Measurements from ENCODE around the gene GP9. TPM values are rescaled to one million over a fixed set of nuclear protein-coding genes. Genes with fewer than 3 reads are reported as not detected.

GP9 gene
- total and polyA plus RNA-seq, 8 donors = not detected

DNA sequence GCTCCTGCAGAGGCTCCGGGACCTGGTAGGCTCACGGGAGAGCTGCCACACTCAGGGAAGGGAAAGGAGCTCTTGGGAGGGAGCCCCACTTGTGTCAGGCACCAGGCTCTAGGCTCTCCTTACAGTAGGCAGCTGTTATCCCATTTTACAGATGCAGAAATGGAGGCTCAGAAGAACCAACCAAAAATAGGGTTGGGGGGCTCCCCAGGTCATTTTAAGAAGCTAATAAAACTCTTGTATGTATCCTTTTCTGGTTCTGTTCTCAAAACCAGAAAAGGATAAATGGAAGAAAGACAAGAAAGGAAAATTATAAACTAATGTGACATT, 23.5 kb upstream of the GP9 start:
- no peak overlapping the region for H3K4me3 ChIP-seq
- TF ChIP-seq, protein P1, sequence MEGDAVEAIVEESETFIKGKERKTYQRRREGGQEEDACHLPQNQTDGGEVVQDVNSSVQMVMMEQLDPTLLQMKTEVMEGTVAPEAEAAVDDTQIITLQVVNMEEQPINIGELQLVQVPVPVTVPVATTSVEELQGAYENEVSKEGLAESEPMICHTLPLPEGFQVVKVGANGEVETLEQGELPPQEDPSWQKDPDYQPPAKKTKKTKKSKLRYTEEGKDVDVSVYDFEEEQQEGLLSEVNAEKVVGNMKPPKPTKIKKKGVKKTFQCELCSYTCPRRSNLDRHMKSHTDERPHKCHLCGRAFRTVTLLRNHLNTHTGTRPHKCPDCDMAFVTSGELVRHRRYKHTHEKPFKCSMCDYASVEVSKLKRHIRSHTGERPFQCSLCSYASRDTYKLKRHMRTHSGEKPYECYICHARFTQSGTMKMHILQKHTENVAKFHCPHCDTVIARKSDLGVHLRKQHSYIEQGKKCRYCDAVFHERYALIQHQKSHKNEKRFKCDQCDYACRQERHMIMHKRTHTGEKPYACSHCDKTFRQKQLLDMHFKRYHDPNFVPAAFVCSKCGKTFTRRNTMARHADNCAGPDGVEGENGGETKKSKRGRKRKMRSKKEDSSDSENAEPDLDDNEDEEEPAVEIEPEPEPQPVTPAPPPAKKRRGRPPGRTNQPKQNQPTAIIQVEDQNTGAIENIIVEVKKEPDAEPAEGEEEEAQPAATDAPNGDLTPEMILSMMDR (IDR thresholded peaks at IDR 0.05) = no peak
- TF ChIP-seq POLR2A (IDR thresholded peaks at IDR 0.05) (no peak), POLR2AphosphoS5 (IDR thresholded peaks at IDR 0.05) (no peak), EP300 (IDR thresholded peaks at IDR 0.05) (no peak)
- no peaks in the 10 kb centered on the region for H3K9me3 ChIP-seq
- intact Hi-C loops (cut with DNase I; ENCODE audit: low total_unique reads) = no loop called here
- no peak for DNase-seq
- H3K4me1 ChIP-seq = peaks cover 0 to 30% (median 20%) of the 10 kb centered on the region in 4 donors
- no peaks in the 10 kb centered on the region for H3K27me3 ChIP-seq
- WGBS, 5 donors = 0 to 88% (median 56%) methylated on average over 2 of the region's 2 CpGs
- no peak overlapping the region for H3K27ac ChIP-seq
- peaks cover 0 to 23% (median 4%) of the 10 kb centered on the region in 4 donors for H3K36me3 ChIP-seq

DNA sequence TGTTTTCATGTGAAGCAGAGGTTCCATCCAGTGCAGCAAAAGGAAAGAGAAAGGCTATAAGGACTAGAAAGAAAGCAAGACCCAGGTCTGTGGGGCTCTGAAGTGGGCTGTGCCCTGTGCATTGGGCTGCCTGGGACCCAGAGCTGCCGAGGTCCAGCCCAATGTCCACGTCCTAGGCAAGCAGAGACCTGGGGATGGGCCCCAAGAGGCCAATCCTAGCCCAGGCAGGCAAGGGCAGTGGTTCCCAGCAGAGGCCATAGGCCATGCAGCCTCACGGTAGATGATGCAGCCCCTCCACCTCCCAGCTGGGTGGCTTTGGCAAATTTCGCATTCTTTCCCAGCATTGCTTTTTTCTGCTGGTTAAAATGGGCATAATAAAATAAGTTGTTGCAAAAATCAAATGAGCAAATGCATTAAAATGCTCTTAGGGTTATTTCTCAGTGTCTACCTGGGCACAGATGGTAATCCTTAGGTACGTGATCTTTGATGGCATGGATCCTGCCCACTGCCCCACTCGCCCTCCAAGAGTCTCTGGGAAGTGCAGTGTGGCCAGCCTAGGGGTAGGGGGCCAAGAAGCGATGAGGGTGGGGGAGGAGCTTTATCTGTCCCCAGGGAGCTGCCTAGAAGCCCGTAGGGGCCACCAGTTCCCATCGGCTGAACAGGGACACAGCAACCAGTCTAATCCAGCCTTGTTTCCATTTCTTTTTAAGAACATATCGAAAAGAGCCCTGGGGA, 22.3 kb upstream of the GP9 start:
- DNase-seq = no peak
- whole genome bisulfite sequencing, 5 donors = 88 to 92% (median 89%) methylated on average over 10 of the region's 10 CpGs
- no peaks in the 10 kb centered on the region for H3K9me3 ChIP-seq

DNA sequence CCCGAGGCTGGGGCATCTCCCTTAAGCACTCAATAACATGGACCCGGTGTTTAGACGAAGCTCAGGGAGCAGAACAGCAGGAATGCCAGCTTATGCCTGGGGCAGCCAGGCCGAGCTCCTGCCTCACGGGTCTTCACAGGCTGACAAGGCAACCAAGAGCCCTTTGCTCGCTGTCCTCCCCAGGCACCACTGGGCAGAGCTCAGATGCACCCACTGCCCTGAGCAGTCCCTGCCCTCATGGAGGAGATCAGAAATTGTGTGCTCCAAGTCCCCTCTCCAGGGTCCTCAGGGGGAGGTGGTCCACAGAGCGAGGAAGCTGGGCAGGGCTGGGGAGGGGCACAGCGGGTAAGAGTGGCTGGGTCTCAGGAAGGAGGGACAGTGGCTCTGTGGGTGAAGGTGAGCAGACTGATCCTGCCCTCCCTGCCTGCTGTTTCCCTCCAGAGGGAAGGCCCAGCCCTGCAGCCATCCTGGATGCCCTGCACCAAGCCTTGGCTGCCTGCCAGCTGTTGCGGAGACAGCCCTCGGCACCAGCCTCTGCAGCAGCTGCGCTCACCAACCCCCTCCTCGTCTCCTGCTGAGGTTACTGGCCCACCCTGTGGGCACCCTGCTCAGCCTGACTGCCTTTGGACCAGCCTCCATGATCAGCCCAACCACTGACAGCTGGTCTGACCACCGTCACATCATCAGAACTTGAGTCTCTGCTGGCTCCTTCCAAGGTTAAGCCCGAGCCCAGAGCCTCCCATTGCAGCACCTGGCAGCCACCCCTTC, 21.1 kb upstream of the GP9 start:
- H3K9me3 ChIP-seq = no peaks in the 10 kb centered on the region
- TF ChIP-seq, protein P1 (IDR thresholded peaks at IDR 0.05) = no peak
- no peak for TF ChIP-seq POLR2A (IDR thresholded peaks at IDR 0.05)
- no peak for TF ChIP-seq POLR2AphosphoS5 (IDR thresholded peaks at IDR 0.05)
- no peak for TF ChIP-seq EP300 (IDR thresholded peaks at IDR 0.05)
- DNase-seq = peak; percentile 69 to 84
- H3K4me3 ChIP-seq = no peak overlapping the region
- peaks cover 0 to under 1% (median 0%) of the 10 kb centered on the region in 4 donors for H3K36me3 ChIP-seq
- WGBS, 5 donors = 38 to 77% (median 65%) methylated on average over 8 to 14 of the region's 14 CpGs
- peaks cover 0 to 28% (median 20%) of the 10 kb centered on the region in 4 donors for H3K4me1 ChIP-seq
- H3K27me3 ChIP-seq = no peaks in the 10 kb centered on the region
- no peak overlapping the region for H3K27ac ChIP-seq
- intact Hi-C loops (cut with DNase I; ENCODE audit: low total_unique reads) = no loop called here

More for the DNA sequence above, 22.3 kb upstream of the GP9 start:
- intact Hi-C loops (cut with DNase I; ENCODE audit: low total_unique reads) = no loop called here
- no peak overlapping the region for H3K4me3 ChIP-seq
- TF ChIP-seq POLR2A (IDR thresholded peaks at IDR 0.05) (no peak), EP300 (IDR thresholded peaks at IDR 0.05) (no peak), POLR2AphosphoS5 (IDR thresholded peaks at IDR 0.05) (no peak)
- TF ChIP-seq, protein P1 (IDR thresholded peaks at IDR 0.05) = no peak
- H3K27ac ChIP-seq = no peak overlapping the region
- H3K36me3 ChIP-seq = peaks cover 0 to 10% (median 3%) of the 10 kb centered on the region in 4 donors
- H3K4me1 ChIP-seq = peaks cover 0 to 30% (median 20%) of the 10 kb centered on the region in 4 donors
- no peaks in the 10 kb centered on the region for H3K27me3 ChIP-seq

DNA sequence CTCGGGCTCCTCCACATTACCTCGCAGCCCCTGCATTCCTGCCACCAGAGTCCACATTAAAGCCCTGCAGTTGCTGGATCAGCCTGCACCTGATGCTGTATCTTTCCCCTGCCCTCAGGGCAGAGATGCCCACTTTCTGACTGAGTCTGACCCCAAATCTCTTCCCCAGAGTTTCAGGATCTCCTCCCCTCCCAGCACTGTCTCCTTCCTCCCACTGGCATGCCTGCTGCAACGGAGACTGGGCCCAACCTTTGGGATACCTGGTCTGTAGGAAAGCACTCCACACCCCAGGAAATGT, 20.6 kb upstream of the GP9 start:
- WGBS, 5 donors = 66 to 86% (median 74%) methylated on average over 3 of the region's 3 CpGs
- TF ChIP-seq, protein P1 (IDR thresholded peaks at IDR 0.05) = no peak
- no peak for TF ChIP-seq POLR2A (IDR thresholded peaks at IDR 0.05)
- no peak for TF ChIP-seq EP300 (IDR thresholded peaks at IDR 0.05)
- TF ChIP-seq POLR2AphosphoS5 (IDR thresholded peaks at IDR 0.05) = no peak
- intact Hi-C loops (cut with DNase I; ENCODE audit: low total_unique reads) = no loop called here
- Histone ChIP-seq H3K27me3 (no peaks in the 10 kb centered on the region), H3K36me3 (no peaks in the 10 kb centered on the region), H3K4me3 (no peak overlapping the region), H3K9me3 (no peaks in the 10 kb centered on the region), H3K27ac (no peak overlapping the region), H3K4me1 (peaks cover 0 to 22% (median 19%) of the 10 kb centered on the region in 4 donors)
- DNase-seq = no peak
